Astrocyte (in vitro differentiated cells and primary cell): ENCODE results near the gene CDC42BPA. TPM values are rescaled to one million over a fixed set of nuclear protein-coding genes. Genes with fewer than 3 reads are reported as not detected.

Experiments used
- DNase-seq: peaks from one replicate; pipeline ENCODE4 v3.0.0-alpha.2; 2010; ENCODE audit warnings: low read depth
- FAIRE-seq: peaks from 2 replicates; lab custom pipeline; 2011; peaks lifted over from hg19 to GRCh38; lab: Jason Lieb, UNC
- H2AFZ ChIP-seq: 2 replicates; pipeline ENCODE4 v1.6.0; 2012; ENCODE audit warnings: low read depth, low read length, inconsistent platforms
- H3K27ac ChIP-seq: 2 replicates; pipeline ENCODE4 v1.5.1; 2011; ENCODE audit warnings: low read depth, low read length, inconsistent platforms
- H3K27me3 ChIP-seq: 2 replicates; pipeline ENCODE4 v1.6.0; 2011; ENCODE audit warnings: low read length, inconsistent platforms; ENCODE audit not compliant: insufficient read depth
- H3K36me3 ChIP-seq: 2 replicates; pipeline ENCODE4 v1.5.1; 2011; ENCODE audit warnings: low read length, inconsistent platforms; ENCODE audit not compliant: insufficient read depth
- H3K4me1 ChIP-seq: 2 replicates; pipeline ENCODE4 v1.5.1; 2011; ENCODE audit warnings: low read length, inconsistent platforms; ENCODE audit not compliant: insufficient read depth
- H3K4me2 ChIP-seq: 2 replicates; pipeline ENCODE4 v1.6.0; 2012; ENCODE audit warnings: low read length, inconsistent platforms
- H3K4me3 ChIP-seq: 2 replicates; pipeline ENCODE4 v1.5.1; 2011; ENCODE audit warnings: low read depth, mild to moderate bottlenecking, low read length, inconsistent platforms; ENCODE audit not compliant: insufficient read depth
- H3K79me2 ChIP-seq: 2 replicates; pipeline ENCODE4 v1.6.0; 2012; ENCODE audit warnings: mild to moderate bottlenecking, low read length, inconsistent platforms; ENCODE audit not compliant: insufficient read depth
- H3K9ac ChIP-seq: 2 replicates; pipeline ENCODE4 v1.6.0; 2012; ENCODE audit warnings: mild to moderate bottlenecking, low read length, inconsistent platforms
- H3K9me3 ChIP-seq: 2 replicates; pipeline ENCODE4 v1.5.1; 2012; ENCODE audit warnings: low read depth, mild to moderate bottlenecking, low read length, inconsistent platforms; ENCODE audit not compliant: insufficient read depth
- H4K20me1 ChIP-seq: 2 replicates; pipeline ENCODE4 v1.6.0; 2012; ENCODE audit warnings: low read length, inconsistent platforms; ENCODE audit not compliant: insufficient read depth
- H3K27ac Mint-ChIP-seq: one replicate; pipeline ENCODE4 v1.8.0; 2021; ENCODE audit warnings: mild to moderate bottlenecking, mixed read lengths; ENCODE audit not compliant: unreplicated experiment
- H3K27me3 Mint-ChIP-seq: one replicate; pipeline ENCODE4 v1.8.0; 2021; ENCODE audit warnings: low read depth, mixed read lengths; ENCODE audit not compliant: unreplicated experiment
- H3K36me3 Mint-ChIP-seq: one replicate; pipeline ENCODE4 v1.8.0; 2021; ENCODE audit warnings: low read depth, mixed read lengths; ENCODE audit not compliant: unreplicated experiment
- H3K4me1 Mint-ChIP-seq: one replicate; pipeline ENCODE4 v1.8.0; 2021; ENCODE audit warnings: low read depth, mixed read lengths; ENCODE audit not compliant: unreplicated experiment
- H3K4me3 Mint-ChIP-seq: one replicate; pipeline ENCODE4 v1.8.0; 2021; ENCODE audit warnings: mild to moderate bottlenecking, moderate library complexity, mixed read lengths; ENCODE audit not compliant: unreplicated experiment
- H3K9me3 Mint-ChIP-seq: one replicate; pipeline ENCODE4 v1.8.0; 2021; ENCODE audit warnings: mild to moderate bottlenecking, mixed read lengths; ENCODE audit not compliant: unreplicated experiment
- EZH2 ChIP-seq: IDR thresholded peaks from 2 replicates; pipeline ENCODE4 v1.6.1; 2012; ENCODE audit warnings: mild to moderate bottlenecking, low read length, inconsistent platforms; ENCODE audit not compliant: insufficient read depth
- total RNA-seq: library from RNA; stranded (reverse); gene quantifications from 2 replicates; pipeline ENCODE4 v1.2.1, GENCODE V29; 2021
- TF ChIP-seq, protein P1 (sequence below): IDR thresholded peaks from 2 replicates; pipeline ENCODE4 v1.5.1; 2011; ENCODE audit warnings: low read depth, mild to moderate bottlenecking, inconsistent platforms, low read length, moderate library complexity; ENCODE audit not compliant: insufficient read depth

Gene CDC42BPA
- total RNA-seq, 1 donor from 2014 or later: 34.5 TPM

DNA sequence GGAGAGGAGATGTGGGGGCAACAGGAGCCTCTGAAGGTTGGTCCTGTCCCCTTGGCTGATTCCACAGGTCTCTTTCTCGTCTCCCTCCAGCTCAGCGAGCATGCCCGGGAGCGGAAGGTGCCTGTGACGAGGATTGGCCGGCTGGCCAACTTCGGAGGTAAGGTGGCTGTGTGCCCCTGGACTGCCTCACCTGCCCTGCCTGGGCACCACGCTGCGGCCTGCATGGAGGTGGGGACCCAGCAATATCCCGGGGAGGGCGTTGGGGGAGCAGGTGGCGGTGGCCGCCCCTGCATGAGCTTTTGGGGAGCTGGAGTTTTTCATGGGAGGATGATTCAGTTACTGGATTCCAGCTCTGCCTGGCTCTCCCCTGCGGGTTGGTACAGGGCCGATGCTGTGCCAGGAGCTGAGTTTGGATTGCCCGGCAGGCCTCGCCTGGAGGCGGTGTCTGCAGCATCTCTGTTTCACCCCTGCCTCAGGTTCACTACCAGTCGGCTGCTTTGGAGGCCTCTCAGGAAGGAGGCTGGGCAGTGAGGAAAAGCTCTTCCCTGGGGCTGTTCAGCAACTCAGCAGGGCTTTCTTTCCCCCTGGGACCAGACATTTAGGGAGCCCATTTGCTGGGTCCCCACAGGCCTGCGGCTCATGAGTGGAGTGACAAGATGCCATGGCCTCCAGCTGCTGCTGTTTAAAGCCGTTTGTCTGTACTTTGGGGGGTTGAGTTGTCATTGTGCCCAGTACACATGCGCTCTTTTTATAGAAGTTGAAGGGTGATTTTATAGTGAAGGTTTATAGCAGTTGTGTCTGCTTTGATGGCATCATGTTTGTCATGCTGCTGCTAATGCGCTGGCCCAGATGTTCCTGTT lies 352.5 kb downstream of the CDC42BPA start:
- Histone ChIP-seq H3K36me3 (no peaks in the 10 kb centered on the region), H3K4me2 (no peak overlapping the region), H2AFZ (no peak overlapping the region), H3K9me3 (no peaks in the 10 kb centered on the region), H3K4me1 (no peaks in the 10 kb centered on the region), H3K27ac (no peak overlapping the region), H3K27me3 (no peaks in the 10 kb centered on the region), H3K4me3 (no peak overlapping the region), H3K9ac (no peak overlapping the region), H3K79me2 (no peaks in the 10 kb centered on the region), H4K20me1 (no peaks in the 10 kb centered on the region)
- TF ChIP-seq, protein P1, sequence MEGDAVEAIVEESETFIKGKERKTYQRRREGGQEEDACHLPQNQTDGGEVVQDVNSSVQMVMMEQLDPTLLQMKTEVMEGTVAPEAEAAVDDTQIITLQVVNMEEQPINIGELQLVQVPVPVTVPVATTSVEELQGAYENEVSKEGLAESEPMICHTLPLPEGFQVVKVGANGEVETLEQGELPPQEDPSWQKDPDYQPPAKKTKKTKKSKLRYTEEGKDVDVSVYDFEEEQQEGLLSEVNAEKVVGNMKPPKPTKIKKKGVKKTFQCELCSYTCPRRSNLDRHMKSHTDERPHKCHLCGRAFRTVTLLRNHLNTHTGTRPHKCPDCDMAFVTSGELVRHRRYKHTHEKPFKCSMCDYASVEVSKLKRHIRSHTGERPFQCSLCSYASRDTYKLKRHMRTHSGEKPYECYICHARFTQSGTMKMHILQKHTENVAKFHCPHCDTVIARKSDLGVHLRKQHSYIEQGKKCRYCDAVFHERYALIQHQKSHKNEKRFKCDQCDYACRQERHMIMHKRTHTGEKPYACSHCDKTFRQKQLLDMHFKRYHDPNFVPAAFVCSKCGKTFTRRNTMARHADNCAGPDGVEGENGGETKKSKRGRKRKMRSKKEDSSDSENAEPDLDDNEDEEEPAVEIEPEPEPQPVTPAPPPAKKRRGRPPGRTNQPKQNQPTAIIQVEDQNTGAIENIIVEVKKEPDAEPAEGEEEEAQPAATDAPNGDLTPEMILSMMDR: no peak
- TF ChIP-seq EZH2: no peak
- no peaks in the 10 kb centered on the region for H3K27me3 Mint-ChIP-seq
- peaks cover 3% of the 10 kb centered on the region for H3K36me3 Mint-ChIP-seq
- H3K4me3 Mint-ChIP-seq: no peak overlapping the region
- no peaks in the 10 kb centered on the region for H3K4me1 Mint-ChIP-seq
- DNase-seq (no peak), FAIRE-seq (no peak)
- peaks cover 4% of the 10 kb centered on the region for H3K9me3 Mint-ChIP-seq
- no peak overlapping the region for H3K27ac Mint-ChIP-seq

DNA sequence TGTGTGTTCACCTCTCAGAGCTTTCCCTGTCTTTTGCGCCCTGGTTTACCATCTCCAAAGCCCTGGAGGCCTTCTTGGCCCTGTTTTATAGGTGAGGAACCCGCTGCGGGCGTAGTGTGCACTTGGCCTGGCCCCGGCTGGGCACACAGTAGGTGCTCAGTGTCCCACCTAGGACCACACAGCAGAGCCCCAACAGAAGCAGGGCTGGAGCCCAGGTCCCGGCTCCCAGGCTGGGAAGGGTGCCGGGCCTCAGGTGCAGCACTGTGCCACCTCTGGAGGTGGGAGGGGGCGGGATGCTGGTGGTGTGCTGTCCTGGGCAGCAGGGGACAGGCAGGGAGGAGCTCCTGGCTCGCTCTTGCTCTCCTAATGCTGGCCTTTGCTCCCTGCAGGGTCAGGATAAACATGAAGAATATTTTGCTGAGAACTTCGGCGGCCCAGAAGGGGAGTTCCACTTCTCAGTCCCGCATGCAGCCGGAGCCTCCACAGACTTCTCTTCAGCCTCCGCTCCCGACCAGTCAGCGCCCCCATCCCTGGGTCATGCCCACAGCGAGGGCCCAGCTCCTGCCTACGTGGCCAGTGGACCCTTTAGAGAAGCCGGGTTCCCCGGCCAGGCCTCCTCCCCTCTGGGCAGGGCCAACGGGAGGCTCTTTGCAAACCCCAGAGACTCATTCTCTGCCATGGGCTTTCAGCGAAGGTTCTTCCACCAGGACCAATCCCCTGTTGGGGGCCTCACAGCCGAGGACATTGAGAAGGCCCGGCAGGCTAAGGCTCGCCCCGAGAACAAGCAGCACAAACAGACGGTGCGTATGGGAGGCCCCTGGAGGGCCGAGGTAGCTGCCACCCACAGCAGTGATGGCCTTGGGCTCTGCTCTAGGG lies 353.4 kb downstream of the CDC42BPA start:
- no peaks in the 10 kb centered on the region for H3K9me3 ChIP-seq
- H2AFZ ChIP-seq: no peak overlapping the region
- no peak for TF ChIP-seq EZH2
- TF ChIP-seq, protein P1: no peak
- H3K27ac ChIP-seq: no peak overlapping the region
- H3K4me2 ChIP-seq: no peak overlapping the region
- no peaks in the 10 kb centered on the region for H3K27me3 ChIP-seq
- DNase-seq: no peak
- H4K20me1 ChIP-seq: no peaks in the 10 kb centered on the region
- Mint-ChIP-seq H3K4me3 (no peak overlapping the region), H3K9me3 (peaks cover 4% of the 10 kb centered on the region), H3K27ac (no peak overlapping the region), H3K36me3 (peaks cover 3% of the 10 kb centered on the region), H3K27me3 (no peaks in the 10 kb centered on the region), H3K4me1 (no peaks in the 10 kb centered on the region)
- H3K9ac ChIP-seq: no peak overlapping the region
- no peaks in the 10 kb centered on the region for H3K36me3 ChIP-seq
- no peaks in the 10 kb centered on the region for H3K4me1 ChIP-seq
- no peak overlapping the region for H3K4me3 ChIP-seq
- FAIRE-seq: no peak
- no peaks in the 10 kb centered on the region for H3K79me2 ChIP-seq
